AG09309 (cell line): ENCODE data around the gene BCL11A.
A peak's percentile ranks its signal among the peaks of the same experiment; 100 is the strongest.

Experiments used
- DNase-seq: peaks from one replicate; pipeline ENCODE4 v3.0.0-alpha.2; 2010; ENCODE audit warnings: low read depth
- H3K4me3 ChIP-seq: 2 replicates; pipeline ENCODE4 v1.5.1; 2011; ENCODE audit warnings: mild to moderate bottlenecking, low read depth, low read length, moderate library complexity; ENCODE audit not compliant: control insufficient read depth
- TF ChIP-seq, protein P1 (sequence below): IDR thresholded peaks from 2 replicates; pipeline ENCODE4 v1.5.1; 2011; ENCODE audit warnings: mild to moderate bottlenecking, low read depth, low read length, inconsistent platforms; ENCODE audit not compliant: insufficient read depth, control insufficient read depth; ENCODE audit errors: missing control alignments

The BCL11A gene

DNA sequence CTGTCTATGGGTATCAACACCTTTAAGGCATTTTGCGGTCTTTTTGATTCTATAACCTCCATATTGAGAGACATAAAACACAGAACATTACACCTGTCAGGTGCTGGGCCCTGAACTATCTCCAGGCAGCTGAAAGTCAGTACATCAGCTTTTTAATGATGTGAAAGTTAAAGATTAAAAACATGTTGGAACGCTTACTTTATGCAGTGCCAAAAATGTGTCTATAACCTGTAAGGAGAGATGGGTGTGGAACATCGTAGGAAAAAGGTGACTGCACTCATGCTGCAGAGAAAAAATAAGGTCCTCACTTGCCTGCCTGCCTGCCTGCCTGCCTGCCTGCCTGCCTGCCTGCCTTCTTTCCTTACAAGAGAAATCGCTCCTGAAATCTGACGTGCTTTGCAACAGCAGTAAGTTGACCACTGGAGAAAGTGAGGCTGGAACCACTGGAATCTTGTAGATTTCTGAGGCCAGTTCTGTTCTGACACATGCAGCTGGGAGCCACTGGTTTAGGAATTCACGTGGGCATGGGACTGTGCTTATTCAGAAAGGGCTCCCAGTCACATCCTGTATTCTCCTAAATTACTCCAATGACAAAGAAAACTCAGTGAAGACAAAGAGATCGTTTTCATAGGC is 34.1 kb downstream of the BCL11A start:
- H3K4me3 ChIP-seq = no peak overlapping the region
- peak; percentile 46 for DNase-seq
- TF ChIP-seq, protein P1, sequence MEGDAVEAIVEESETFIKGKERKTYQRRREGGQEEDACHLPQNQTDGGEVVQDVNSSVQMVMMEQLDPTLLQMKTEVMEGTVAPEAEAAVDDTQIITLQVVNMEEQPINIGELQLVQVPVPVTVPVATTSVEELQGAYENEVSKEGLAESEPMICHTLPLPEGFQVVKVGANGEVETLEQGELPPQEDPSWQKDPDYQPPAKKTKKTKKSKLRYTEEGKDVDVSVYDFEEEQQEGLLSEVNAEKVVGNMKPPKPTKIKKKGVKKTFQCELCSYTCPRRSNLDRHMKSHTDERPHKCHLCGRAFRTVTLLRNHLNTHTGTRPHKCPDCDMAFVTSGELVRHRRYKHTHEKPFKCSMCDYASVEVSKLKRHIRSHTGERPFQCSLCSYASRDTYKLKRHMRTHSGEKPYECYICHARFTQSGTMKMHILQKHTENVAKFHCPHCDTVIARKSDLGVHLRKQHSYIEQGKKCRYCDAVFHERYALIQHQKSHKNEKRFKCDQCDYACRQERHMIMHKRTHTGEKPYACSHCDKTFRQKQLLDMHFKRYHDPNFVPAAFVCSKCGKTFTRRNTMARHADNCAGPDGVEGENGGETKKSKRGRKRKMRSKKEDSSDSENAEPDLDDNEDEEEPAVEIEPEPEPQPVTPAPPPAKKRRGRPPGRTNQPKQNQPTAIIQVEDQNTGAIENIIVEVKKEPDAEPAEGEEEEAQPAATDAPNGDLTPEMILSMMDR = no peak

DNA sequence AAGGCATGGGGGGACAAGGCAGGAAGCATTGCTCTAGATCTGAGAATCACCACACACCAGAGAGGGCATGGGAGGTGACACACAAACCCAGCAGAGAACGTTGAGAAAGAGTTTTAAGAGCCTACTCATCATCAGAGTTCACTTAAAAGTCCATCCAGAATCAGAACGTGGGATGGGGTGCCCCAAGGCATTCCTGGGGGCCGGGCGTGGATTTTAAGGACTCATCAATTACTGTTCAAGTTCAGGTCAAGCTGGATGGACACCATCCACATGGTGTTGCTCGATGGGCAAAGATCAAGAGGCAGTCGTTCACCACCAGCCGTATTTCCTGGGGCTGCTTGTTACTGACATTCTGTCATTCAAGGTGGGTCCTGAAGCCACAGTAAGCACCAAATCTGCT is 34.9 kb downstream of the BCL11A start:
- no peak overlapping the region for H3K4me3 ChIP-seq
- TF ChIP-seq, protein P1 = no peak
- DNase-seq = no peak

DNA sequence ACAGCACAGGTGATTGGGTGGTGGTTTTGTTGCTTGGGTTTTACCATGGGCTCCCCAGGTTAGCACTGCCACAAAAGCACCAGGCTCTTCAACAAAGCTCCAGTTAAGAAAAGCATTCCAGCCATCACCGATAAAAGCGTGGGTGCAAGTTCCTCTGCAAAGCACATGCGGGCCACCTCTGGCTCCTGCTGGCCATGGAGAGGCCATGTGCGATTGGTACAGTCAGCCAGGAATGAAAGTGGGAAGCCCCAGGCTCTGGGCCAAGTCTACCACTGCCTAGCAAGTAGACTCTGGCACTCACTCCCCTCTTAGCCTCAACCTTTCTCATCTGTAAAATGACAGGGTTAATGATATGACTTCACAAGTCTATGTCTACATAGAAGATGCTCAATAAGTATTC is 36.0 kb downstream of the BCL11A start:
- DNase-seq = no peak
- H3K4me3 ChIP-seq = no peak overlapping the region
- TF ChIP-seq, protein P1 = no peak

DNA sequence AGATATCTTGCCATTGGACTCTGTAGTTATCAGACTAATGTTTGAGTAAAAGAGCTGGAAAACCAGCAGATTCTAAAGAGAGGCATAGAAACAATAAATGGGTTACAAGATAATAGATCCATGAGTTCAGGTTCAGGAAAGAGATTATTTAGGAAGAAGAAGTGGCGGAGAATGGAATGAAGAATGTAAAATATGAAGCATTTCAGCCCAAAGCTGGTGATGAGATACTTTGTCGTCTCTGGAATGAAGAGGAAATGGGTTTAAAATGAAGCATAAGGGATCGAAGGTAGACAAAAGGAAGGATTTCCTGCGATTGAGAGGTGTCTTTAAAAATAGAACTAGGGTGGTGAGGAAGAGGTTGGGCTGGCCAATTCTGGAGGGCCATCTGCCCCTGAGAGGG is 36.6 kb downstream of the BCL11A start:
- TF ChIP-seq, protein P1 = no peak
- DNase-seq = no peak
- no peak overlapping the region for H3K4me3 ChIP-seq

- peak; percentile 80 for DNase-seq
- H3K4me3 ChIP-seq = peak overlapping the region; percentile 30
- TF ChIP-seq, protein P1 = no peak
These were observed 37.1 kb downstream of the BCL11A start for GRCh38 chr2:60516383-60516811.

GRCh38 chr2:60515721-60516226 is 37.7 kb downstream of the BCL11A start:
- TF ChIP-seq, protein P1 = peak; percentile 48
- peak; percentile 73 for DNase-seq
- H3K4me3 ChIP-seq = no peak overlapping the region; the same call in 1 of the 2 replicates

- DNase-seq = no peak
- TF ChIP-seq, protein P1 = no peak
- no peak overlapping the region for H3K4me3 ChIP-seq
These were observed 39.5 kb downstream of the BCL11A start for GRCh38 chr2:60513996-60514395.
